ENCODE measurements around the gene AGR2. TPM values are rescaled to one million over a fixed set of nuclear protein-coding genes. Genes with fewer than 3 reads are reported as not detected.

AGR2 gene
- polyA plus RNA-seq, 1 donor from 2014 or later: not detected

GRCh38 chr7:16747102-16747501, 57.7 kb downstream of the AGR2 start:
- no peak overlapping the region for H3K27ac Mint-ChIP-seq
- no peaks in the 10 kb centered on the region for H3K4me1 Mint-ChIP-seq
- no peak overlapping the region for H3K4me3 Mint-ChIP-seq
- H3K27me3 Mint-ChIP-seq: no peaks in the 10 kb centered on the region
- no peaks in the 10 kb centered on the region for H3K36me3 Mint-ChIP-seq
- no peaks in the 10 kb centered on the region for H3K9me3 Mint-ChIP-seq

- H3K36me3 Mint-ChIP-seq: no peaks in the 10 kb centered on the region
- no peaks in the 10 kb centered on the region for H3K27me3 Mint-ChIP-seq
- peak overlapping the region in 1 of 3 donors; percentile 5 for H3K27ac Mint-ChIP-seq
- peak overlapping the region in 1 of 4 donors; percentile 4 for H3K4me3 Mint-ChIP-seq
- H3K9me3 Mint-ChIP-seq: no peaks in the 10 kb centered on the region
- H3K4me1 Mint-ChIP-seq: no peaks in the 10 kb centered on the region
These were observed 59.2 kb downstream of the AGR2 start for GRCh38 chr7:16745645-16746044.

GRCh38 chr7:16744518-16745250, 60.1 kb downstream of the AGR2 start:
- no peaks in the 10 kb centered on the region for H3K27me3 Mint-ChIP-seq
- H3K36me3 Mint-ChIP-seq: no peaks in the 10 kb centered on the region
- no peak overlapping the region for H3K27ac Mint-ChIP-seq
- H3K9me3 Mint-ChIP-seq: no peaks in the 10 kb centered on the region
- peaks cover 0 to 2% (median 0%) of the 10 kb centered on the region in 3 donors for H3K4me1 Mint-ChIP-seq
- no peak overlapping the region for H3K4me3 Mint-ChIP-seq

GRCh38 chr7:16743236-16743635, 61.6 kb downstream of the AGR2 start:
- no peak overlapping the region for H3K27ac Mint-ChIP-seq
- H3K27me3 Mint-ChIP-seq: no peaks in the 10 kb centered on the region
- H3K36me3 Mint-ChIP-seq: no peaks in the 10 kb centered on the region
- H3K4me3 Mint-ChIP-seq: no peak overlapping the region
- peaks cover 0 to 2% (median 0%) of the 10 kb centered on the region in 3 donors for H3K4me1 Mint-ChIP-seq
- no peaks in the 10 kb centered on the region for H3K9me3 Mint-ChIP-seq

- no peak overlapping the region for H3K4me3 Mint-ChIP-seq
- H3K9me3 Mint-ChIP-seq: no peaks in the 10 kb centered on the region
- H3K36me3 Mint-ChIP-seq: no peaks in the 10 kb centered on the region
- no peaks in the 10 kb centered on the region for H3K27me3 Mint-ChIP-seq
- H3K27ac Mint-ChIP-seq: no peak overlapping the region
- H3K4me1 Mint-ChIP-seq: peaks cover 0 to 2% (median 0%) of the 10 kb centered on the region in 3 donors
These were observed 62.3 kb downstream of the AGR2 start for GRCh38 chr7:16742547-16742946.

Other genes starting within 250 kb of the AGR2 start
- 16.9 TPM for gene ANKMY2, start 159.2 kb downstream of the AGR2 start, polyA plus RNA-seq
- gene BZW2, start 158.8 kb downstream of the AGR2 start, polyA plus RNA-seq: 43.8 TPM
- 72.8 TPM for gene TSPAN13, start 51.2 kb downstream of the AGR2 start, polyA plus RNA-seq
- not detected for gene AGR3, start 77.0 kb upstream of the AGR2 start, polyA plus RNA-seq